Panc1 (cell line): Measurements from ENCODE around the gene ZNF660. TPM values are rescaled to one million over a fixed set of nuclear protein-coding genes. Genes with fewer than 3 reads are reported as not detected.

ENCODE experiments used
- ATAC-seq: fragments of 200-7000 bp; cut with Tn5 transposase; 2 replicates; pipeline ENCODE4 v1.9.1; 2020; ENCODE audit warnings: mild to moderate bottlenecking, moderate library complexity
- BruUV-seq: library from RNA; stranded (reverse); fragments of 400-500 nt; replicated peaks from 2 replicates; lab custom pipeline; 2021; lab: Mats Ljungman, UMichigan
- CTCF ChIA-PET: fragments of 300-600 bp; sonication (Branson Sonifier 250); formaldehyde crosslinking; loops from one replicate; lab custom pipeline; 2022; ENCODE audit warnings: antibody characterized with exemption; lab: Charles Lee
- POLR2A ChIA-PET: fragments of 300-600 bp; sonication (Branson Sonifier 250); formaldehyde crosslinking; loops from one replicate; lab custom pipeline; 2022; ENCODE audit warnings: antibody characterized with exemption; lab: Charles Lee
- DNase-seq: peaks from one replicate; pipeline ENCODE4 v3.0.0-alpha.2; 2010; ENCODE audit warnings: low read depth, low spot score
- H3K27ac ChIP-seq: 2 replicates; pipeline ENCODE4 v1.5.1; 2011; ENCODE audit warnings: mild to moderate bottlenecking, low read length, inconsistent platforms
- H3K27me3 ChIP-seq: fragments of 200-500 bp; sonication (Bioruptor generic); 2 replicates; pipeline ENCODE4 v1.6.0; 2014; ENCODE audit warnings: low read length, inconsistent platforms; ENCODE audit not compliant: control insufficient read depth, insufficient read depth
- H3K36me3 ChIP-seq: fragments of 200-500 bp; sonication (Bioruptor generic); 2 replicates; pipeline ENCODE4 v1.5.1; 2014; ENCODE audit warnings: inconsistent platforms, mild to moderate bottlenecking, low read length, moderate library complexity; ENCODE audit not compliant: control insufficient read depth, insufficient read depth
- H3K4me1 ChIP-seq: 2 replicates; pipeline ENCODE4 v1.5.1; 2011; ENCODE audit warnings: inconsistent platforms, mild to moderate bottlenecking, low read length, moderate library complexity; ENCODE audit not compliant: control insufficient read depth, insufficient read depth
- H3K4me3 ChIP-seq, 2 experiments: 2 replicates each; pipeline ENCODE4 v1.5.1; 2011 to 2012; ENCODE audit warnings: low read depth in 2 of 2, low read length in 2 of 2, mild to moderate bottlenecking in 2 of 2, inconsistent platforms in 1 of 2, moderate library complexity in 1 of 2
- H3K9me3 ChIP-seq: fragments of 200-500 bp; sonication (Bioruptor generic); 2 replicates; pipeline ENCODE4 v1.5.1; 2014; ENCODE audit warnings: low read depth, mild to moderate bottlenecking, inconsistent platforms, low read length, moderate library complexity; ENCODE audit not compliant: control insufficient read depth, insufficient read depth
- POLR2AphosphoS5 ChIP-seq: IDR thresholded peaks from 2 replicates; pipeline ENCODE4 v1.6.1; 2012; ENCODE audit warnings: mild to moderate bottlenecking, low read depth, low read length, moderate library complexity
- SIN3A ChIP-seq: IDR thresholded peaks from 2 replicates; pipeline ENCODE4 v1.6.1; 2012; ENCODE audit warnings: low read depth, mild to moderate bottlenecking, low read length, moderate library complexity, borderline replicate concordance; ENCODE audit not compliant: insufficient read depth
- TCF7L2 ChIP-seq: IDR thresholded peaks from 2 replicates; pipeline ENCODE4 v1.6.1; 2011; ENCODE audit warnings: mild to moderate bottlenecking, low read depth, low read length, inconsistent platforms
- in situ Hi-C: cut with HindIII; loops from 2 replicates; pipeline ENCODE4 v1.10.0; 2016; ENCODE audit warnings: low sequenced_read_pairs, low pct_unique_long_range_greater_than_20kb
- intact Hi-C: fragments of 100-400 bp; cut with micrococcal nuclease; formaldehyde crosslinking; loops from one replicate; pipeline ENCODE4 v1.10.0; 2022; ENCODE audit not compliant: unreplicated experiment
- total RNA-seq: library from RNA; stranded (reverse); gene quantifications from one replicate; pipeline ENCODE4 v1.2.1, GENCODE V29; 2021; ENCODE audit not compliant: unreplicated experiment
- TF ChIP-seq, protein P1 (sequence below): fragments of 450-650 bp; IDR thresholded peaks from 2 replicates; pipeline ENCODE4 v1.5.1; 2017; ENCODE audit warnings: mild to moderate bottlenecking
- TF ChIP-seq, protein P2 (sequence below), 2 experiments: IDR thresholded peaks; 2 replicates each; pipeline ENCODE4 v1.6.1; 2011 to 2012; ENCODE audit warnings: low read depth in 2 of 2, control low read depth in 1 of 2, low read length in 1 of 2, mild to moderate bottlenecking in 1 of 2, moderate library complexity in 1 of 2; ENCODE audit not compliant: insufficient read depth in 1 of 2

ZNF660 gene
- total RNA-seq, 1 experiment from 2014 or later: not detected

DNA sequence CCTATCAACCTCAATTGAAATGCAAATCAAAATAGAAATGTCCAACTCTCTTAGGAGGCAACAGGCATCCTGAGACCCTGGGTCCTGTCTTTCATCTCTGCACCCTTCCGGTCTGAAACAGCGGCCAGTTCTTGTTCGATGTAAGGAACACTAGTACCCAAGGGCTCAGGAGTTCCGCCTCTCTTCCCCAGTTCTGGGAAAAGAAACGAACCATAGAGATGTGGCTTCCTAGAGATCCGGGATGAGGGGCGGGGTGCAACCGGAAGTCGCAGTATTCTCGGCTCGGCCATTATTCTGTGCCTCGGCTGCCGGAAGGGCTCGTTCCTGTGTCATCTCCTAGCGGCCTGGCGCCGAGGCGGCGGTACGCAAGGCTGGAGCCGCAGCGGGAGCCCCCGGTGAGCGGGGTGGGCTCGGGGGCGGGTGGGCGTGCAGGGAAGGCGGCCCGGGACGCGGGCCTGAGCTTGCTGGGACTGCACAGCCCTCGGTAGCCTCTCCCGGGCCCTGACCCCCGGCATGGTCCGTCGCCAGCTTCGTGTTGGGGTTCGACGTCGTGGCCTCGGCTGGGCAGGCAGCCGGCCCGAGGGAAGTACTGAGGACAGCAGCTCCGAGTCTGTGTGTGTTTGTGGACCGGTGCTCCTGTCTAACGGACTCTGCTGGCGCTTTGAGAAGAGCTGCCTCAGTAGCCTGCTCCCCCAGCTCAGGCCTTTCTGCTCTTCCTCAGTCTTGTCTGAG is 40.2 kb downstream of the ZNF660 start, which contains the start of gene ZNF197:
Gene ZNF197, plus strand, starts transcription at position 288 of the 732 bp plus-strand sequence. CDS start 4,119 bp downstream, outside the sequence.
- 0 out of 2 replicates have a peak, but pooled peaks cover 2% of the 10 kb centered on the region for H3K4me1 ChIP-seq
- no peaks in the 10 kb centered on the region for H3K9me3 ChIP-seq
- CTCF ChIA-PET: interaction anchor here (0.7 kb wide), 1 partner anchor 413 kb away, joined by 4 read pairs; no protein-coding TSS in a partner anchor
- peaks cover 4% of the 10 kb centered on the region; the same call in 1 of the 2 replicates for H3K36me3 ChIP-seq
- DNase-seq: no peak
- H3K27me3 ChIP-seq: no peaks in the 10 kb centered on the region
- POLR2A ChIA-PET: no interaction called here
- intact Hi-C loops (loop anchor here (10.0 kb wide), 1 partner anchor 90 kb away; no protein-coding TSS in a partner anchor), in situ Hi-C loops (no loop called here)
- peak within 1 kb of the TSS; percentile 76 to 81 for H3K4me3 ChIP-seq
- H3K27ac ChIP-seq: peak within 1 kb of the TSS; percentile 86
- ATAC-seq: peak; percentile 99
- BruUV-seq: no TSS peak
- TF ChIP-seq, protein P1, sequence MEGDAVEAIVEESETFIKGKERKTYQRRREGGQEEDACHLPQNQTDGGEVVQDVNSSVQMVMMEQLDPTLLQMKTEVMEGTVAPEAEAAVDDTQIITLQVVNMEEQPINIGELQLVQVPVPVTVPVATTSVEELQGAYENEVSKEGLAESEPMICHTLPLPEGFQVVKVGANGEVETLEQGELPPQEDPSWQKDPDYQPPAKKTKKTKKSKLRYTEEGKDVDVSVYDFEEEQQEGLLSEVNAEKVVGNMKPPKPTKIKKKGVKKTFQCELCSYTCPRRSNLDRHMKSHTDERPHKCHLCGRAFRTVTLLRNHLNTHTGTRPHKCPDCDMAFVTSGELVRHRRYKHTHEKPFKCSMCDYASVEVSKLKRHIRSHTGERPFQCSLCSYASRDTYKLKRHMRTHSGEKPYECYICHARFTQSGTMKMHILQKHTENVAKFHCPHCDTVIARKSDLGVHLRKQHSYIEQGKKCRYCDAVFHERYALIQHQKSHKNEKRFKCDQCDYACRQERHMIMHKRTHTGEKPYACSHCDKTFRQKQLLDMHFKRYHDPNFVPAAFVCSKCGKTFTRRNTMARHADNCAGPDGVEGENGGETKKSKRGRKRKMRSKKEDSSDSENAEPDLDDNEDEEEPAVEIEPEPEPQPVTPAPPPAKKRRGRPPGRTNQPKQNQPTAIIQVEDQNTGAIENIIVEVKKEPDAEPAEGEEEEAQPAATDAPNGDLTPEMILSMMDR: no peak
- TF ChIP-seq TCF7L2 (no peak), SIN3A (0 out of 2 replicates have a peak, but pooled peaks have one; percentile 45), POLR2AphosphoS5 (peak; percentile 83)
- TF ChIP-seq, protein P2, sequence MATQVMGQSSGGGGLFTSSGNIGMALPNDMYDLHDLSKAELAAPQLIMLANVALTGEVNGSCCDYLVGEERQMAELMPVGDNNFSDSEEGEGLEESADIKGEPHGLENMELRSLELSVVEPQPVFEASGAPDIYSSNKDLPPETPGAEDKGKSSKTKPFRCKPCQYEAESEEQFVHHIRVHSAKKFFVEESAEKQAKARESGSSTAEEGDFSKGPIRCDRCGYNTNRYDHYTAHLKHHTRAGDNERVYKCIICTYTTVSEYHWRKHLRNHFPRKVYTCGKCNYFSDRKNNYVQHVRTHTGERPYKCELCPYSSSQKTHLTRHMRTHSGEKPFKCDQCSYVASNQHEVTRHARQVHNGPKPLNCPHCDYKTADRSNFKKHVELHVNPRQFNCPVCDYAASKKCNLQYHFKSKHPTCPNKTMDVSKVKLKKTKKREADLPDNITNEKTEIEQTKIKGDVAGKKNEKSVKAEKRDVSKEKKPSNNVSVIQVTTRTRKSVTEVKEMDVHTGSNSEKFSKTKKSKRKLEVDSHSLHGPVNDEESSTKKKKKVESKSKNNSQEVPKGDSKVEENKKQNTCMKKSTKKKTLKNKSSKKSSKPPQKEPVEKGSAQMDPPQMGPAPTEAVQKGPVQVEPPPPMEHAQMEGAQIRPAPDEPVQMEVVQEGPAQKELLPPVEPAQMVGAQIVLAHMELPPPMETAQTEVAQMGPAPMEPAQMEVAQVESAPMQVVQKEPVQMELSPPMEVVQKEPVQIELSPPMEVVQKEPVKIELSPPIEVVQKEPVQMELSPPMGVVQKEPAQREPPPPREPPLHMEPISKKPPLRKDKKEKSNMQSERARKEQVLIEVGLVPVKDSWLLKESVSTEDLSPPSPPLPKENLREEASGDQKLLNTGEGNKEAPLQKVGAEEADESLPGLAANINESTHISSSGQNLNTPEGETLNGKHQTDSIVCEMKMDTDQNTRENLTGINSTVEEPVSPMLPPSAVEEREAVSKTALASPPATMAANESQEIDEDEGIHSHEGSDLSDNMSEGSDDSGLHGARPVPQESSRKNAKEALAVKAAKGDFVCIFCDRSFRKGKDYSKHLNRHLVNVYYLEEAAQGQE (IDR thresholded peaks at IDR 0.05; ENCODE audit: insufficient read depth in 1 of 2, low read depth in 2 of 2, low read length in 1 of 2): peak; percentile 27 to 37; a peak in 2 of 4 replicates

DNA sequence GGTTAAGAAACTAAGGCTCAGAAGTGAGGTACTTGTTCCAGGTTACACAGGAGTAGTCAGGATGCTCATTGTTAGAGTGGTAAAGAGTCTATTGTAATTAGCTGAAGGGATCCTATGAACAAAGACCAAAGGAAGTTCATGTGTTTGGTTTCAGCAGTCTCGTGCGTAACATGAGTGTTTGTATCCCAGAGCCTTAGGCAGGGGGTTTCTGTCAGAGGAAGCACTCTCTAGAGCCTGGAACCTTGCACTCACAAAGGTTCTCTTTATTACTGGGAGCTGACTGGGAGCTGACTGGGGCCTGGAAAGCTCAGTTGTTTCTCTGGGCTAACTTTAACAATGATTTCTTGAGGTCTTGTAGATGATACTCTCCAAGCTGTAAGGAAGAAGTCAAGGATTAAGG is 44.0 kb downstream of the ZNF660 start:
- no peak for ATAC-seq
- TF ChIP-seq POLR2AphosphoS5 (no peak), SIN3A (no peak), TCF7L2 (no peak)
- TF ChIP-seq, protein P1: no peak
- TF ChIP-seq, protein P2 (IDR thresholded peaks at IDR 0.05; ENCODE audit: insufficient read depth in 1 of 2, low read depth in 2 of 2, low read length in 1 of 2): no peak
- H3K4me3 ChIP-seq: no peak overlapping the region
- peaks cover 4% of the 10 kb centered on the region; the same call in 1 of the 2 replicates for H3K36me3 ChIP-seq
- no peaks in the 10 kb centered on the region for H3K9me3 ChIP-seq
- no peak overlapping the region for H3K27ac ChIP-seq
- POLR2A ChIA-PET: no interaction called here
- CTCF ChIA-PET: no interaction called here
- 0 out of 2 replicates have a peak, but pooled peaks cover 2% of the 10 kb centered on the region for H3K4me1 ChIP-seq
- BruUV-seq: no TSS peak
- no peak for DNase-seq
- intact Hi-C loops (loop anchor here (10.0 kb wide), 1 partner anchor 94 kb away; no protein-coding TSS in a partner anchor), in situ Hi-C loops (no loop called here)
- H3K27me3 ChIP-seq: no peaks in the 10 kb centered on the region
